Endothelial cell of umbilical vein (primary cell): ENCODE data around the gene EPB41L2. TPM values are rescaled to one million over a fixed set of nuclear protein-coding genes. Genes with fewer than 3 reads are reported as not detected.

Experiments
- BruUV-seq: library from RNA; stranded (reverse); fragments of 400-500 nt; replicated peaks from 2 replicates; lab custom pipeline; 2021; lab: Mats Ljungman, UMichigan
- CTCF ChIA-PET: fragments of 300-600, 350-600 bp; sonication (Branson Sonifier 250); formaldehyde crosslinking; loops from one replicate; lab custom pipeline; 2021; ENCODE audit warnings: antibody characterized with exemption, inconsistent platforms; lab: Charles Lee
- POLR2A ChIA-PET: fragments of 300-600, 350-600 bp; sonication (Branson Sonifier 250); formaldehyde crosslinking; loops from one replicate; lab custom pipeline; 2021; ENCODE audit warnings: antibody characterized with exemption, inconsistent platforms; lab: Charles Lee
- DNase-seq: peaks from one replicate; pipeline ENCODE4 v3.0.0-alpha.2; 2011; ENCODE audit warnings: low read depth, low spot score
- FAIRE-seq: peaks from 2 replicates; lab custom pipeline; 2011; peaks lifted over from hg19 to GRCh38; lab: Jason Lieb, UNC
- H2AFZ ChIP-seq: 2 replicates; pipeline ENCODE4 v1.6.0; 2012; ENCODE audit warnings: low read depth, low read length, control low read depth, inconsistent platforms
- H3K27ac ChIP-seq: 2 replicates; pipeline ENCODE4 v1.5.1; 2011; ENCODE audit warnings: low read depth, mild to moderate bottlenecking, control low read depth, low read length, moderate library complexity; ENCODE audit not compliant: insufficient read depth
- H3K27me3 ChIP-seq, 2 experiments: 2 replicates each; pipeline versions ENCODE4 v1.6.0 to v1.6.1; 2011; ENCODE audit warnings: low read length in 2 of 2, mixed read lengths in 1 of 2; ENCODE audit not compliant: control insufficient read depth in 2 of 2, insufficient read depth in 2 of 2
- H3K36me3 ChIP-seq, 2 experiments: 2 replicates in 1 of 2; 3 replicates in 1 of 2; pipeline ENCODE4 v1.5.1; 2011; ENCODE audit warnings: low read length in 2 of 2, mild to moderate bottlenecking in 1 of 2, moderate library complexity in 1 of 2; ENCODE audit not compliant: control insufficient read depth in 2 of 2, insufficient read depth in 2 of 2; ENCODE audit errors: extremely low read depth in 1 of 2
- H3K4me1 ChIP-seq: 3 replicates; pipeline ENCODE4 v1.5.1; 2011; ENCODE audit warnings: mild to moderate bottlenecking, low read length; ENCODE audit not compliant: control insufficient read depth, insufficient read depth; ENCODE audit errors: extremely low read depth
- H3K4me2 ChIP-seq: 2 replicates; pipeline ENCODE4 v1.6.1; 2011; ENCODE audit warnings: low read length, control low read depth, mixed read lengths; ENCODE audit not compliant: insufficient read depth
- H3K4me3 ChIP-seq, 3 experiments: fragments of 200-600 bp in 1 of 3; sonication (generic), shearing (Covaris generic) in 1 of 3; replicated peaks in 1 of 3; 2 replicates each; pipeline ENCODE4 v1.5.1; 2011 to 2016; ENCODE audit warnings: control low read depth in 3 of 3, low read length in 3 of 3, mild to moderate bottlenecking in 2 of 3, inconsistent platforms in 1 of 3, low read depth in 1 of 3, moderate library complexity in 1 of 3; ENCODE audit not compliant: insufficient read depth in 1 of 3
- H3K79me2 ChIP-seq: 2 replicates; pipeline ENCODE4 v1.6.0; 2012; ENCODE audit warnings: low read length, inconsistent platforms; ENCODE audit not compliant: control insufficient read depth, insufficient read depth
- H3K9ac ChIP-seq: replicated peaks from 2 replicates; pipeline ENCODE3; 2011; ENCODE audit warnings: low read length, control low read depth; ENCODE audit not compliant: insufficient read depth; ENCODE audit errors: extremely low read depth
- H3K9me1 ChIP-seq: replicated peaks from 3 replicates; pipeline ENCODE4 v1.6.0; 2011; ENCODE audit warnings: mild to moderate bottlenecking, low read length; ENCODE audit not compliant: control insufficient read depth, insufficient read depth; ENCODE audit errors: extremely low read depth
- H3K9me3 ChIP-seq: replicated peaks from 2 replicates; pipeline ENCODE4 v1.5.1; 2012; ENCODE audit warnings: low read length, inconsistent platforms; ENCODE audit not compliant: control insufficient read depth, insufficient read depth
- H4K20me1 ChIP-seq: replicated peaks from 2 replicates; pipeline ENCODE3; 2011; ENCODE audit warnings: mild to moderate bottlenecking, low read length; ENCODE audit not compliant: control insufficient read depth, insufficient read depth; ENCODE audit errors: extremely low read depth
- CTCF ChIP-seq, 2 donors: IDR thresholded peaks; 1 replicate in 1 of 2; 2 replicates in 1 of 2; pipeline ENCODE4 v1.5.1; 2011; ENCODE audit warnings: low read length in 2 of 2, mild to moderate bottlenecking in 2 of 2, moderate library complexity in 2 of 2, control low read depth in 1 of 2, inconsistent platforms in 1 of 2, low read depth in 1 of 2; ENCODE audit not compliant: insufficient read depth in 1 of 2; ENCODE audit errors: extremely low read depth in 1 of 2
- EZH2 ChIP-seq: IDR thresholded peaks from 2 replicates; pipeline ENCODE4 v1.6.1; 2012; ENCODE audit warnings: borderline replicate concordance, low read depth, mild to moderate bottlenecking, moderate library complexity, low read length, inconsistent platforms; ENCODE audit not compliant: severe bottlenecking
- FOS ChIP-seq: IDR thresholded peaks from 2 replicates; pipeline ENCODE4 v1.6.1; 2011; ENCODE audit warnings: mild to moderate bottlenecking, low read length, moderate library complexity, borderline replicate concordance; ENCODE audit not compliant: insufficient read depth
- GATA2 ChIP-seq: IDR thresholded peaks from 2 replicates; pipeline ENCODE4 v1.7.0; 2011; ENCODE audit warnings: low read depth, mild to moderate bottlenecking, moderate library complexity, mixed read lengths, low read length; ENCODE audit not compliant: insufficient read length, insufficient read depth
- JUN ChIP-seq: IDR thresholded peaks from 2 replicates; pipeline ENCODE4 v1.6.1; 2011; ENCODE audit warnings: borderline replicate concordance, low read depth; ENCODE audit not compliant: insufficient read length, insufficient read depth
- MAX ChIP-seq: IDR thresholded peaks from 2 replicates; pipeline ENCODE4 v1.6.1; 2011; ENCODE audit not compliant: insufficient read depth, insufficient read length
- MYC ChIP-seq: IDR thresholded peaks from one replicate; pipeline ENCODE4 v1.6.1; 2011; ENCODE audit warnings: mild to moderate bottlenecking, low read depth, low read length
- POLR2A ChIP-seq: IDR thresholded peaks from 2 replicates; pipeline ENCODE4 v1.6.1; 2012; ENCODE audit warnings: low read depth, mild to moderate bottlenecking, control low read depth, low read length
- POLR2AphosphoS5 ChIP-seq: IDR thresholded peaks from 2 replicates; pipeline ENCODE4 v1.6.1; 2012; ENCODE audit warnings: low read depth, mild to moderate bottlenecking, control low read depth, low read length, moderate library complexity; ENCODE audit not compliant: insufficient read depth
- dilution Hi-C: fragments of 300-500 bp; cut with MboI; formaldehyde crosslinking; loops from one replicate; pipeline ENCODE4 v1.15.0; 2019; ENCODE audit warnings: low sequenced_read_pairs; ENCODE audit not compliant: extremely low pct_ligation_motif_present
- intact Hi-C: fragments of 100-400 bp; cut with micrococcal nuclease; formaldehyde crosslinking; loops from one replicate; pipeline ENCODE4 v1.10.0; 2022
- polyA plus RNA-seq, 4 experiments: library from polyadenylated mRNA; depleted of rRNA in 3 of 4; stranded (reverse) in 3 of 4; unstranded in 1 of 4; fragments of >200 nt; gene quantifications; 2 replicates each; pipeline versions ENCODE4 v1.2.1 to v1.2.3, GENCODE V29; 2011 to 2012; ENCODE audit warnings: missing spikeins in 1 of 4
- total RNA-seq: library from RNA; stranded (reverse); gene quantifications from 2 replicates; pipeline ENCODE4 v1.2.3, GENCODE V29; 2021

Gene EPB41L2
- total and polyA plus RNA-seq, 2 donors (not counting 3 experiments of a cell fraction or from before 2014, with no cell fraction given), result 26.5 to 87.7 TPM

GRCh38 chr6:130864344-130864743, 198.7 kb downstream of the EPB41L2 start:
- no peak for TF ChIP-seq FOS
- no peak for TF ChIP-seq MYC
- intact Hi-C loops (no loop called here), dilution Hi-C loops (no loop called here)
- H3K4me3 ChIP-seq, result no peak overlapping the region
- H3K4me2 ChIP-seq, result no peak overlapping the region
- POLR2A ChIA-PET, result no interaction called here
- no peaks in the 10 kb centered on the region for H3K27me3 ChIP-seq
- H2AFZ ChIP-seq, result no peak overlapping the region
- DNase-seq, result no peak
- CTCF ChIA-PET, result interaction anchor here (6.1 kb wide), 1 partner anchor 7 kb away, joined by 39 read pairs; no protein-coding TSS in a partner anchor
- no peaks in the 10 kb centered on the region for H4K20me1 ChIP-seq
- H3K27ac ChIP-seq, result no peak overlapping the region
- no peaks in the 10 kb centered on the region for H3K9me3 ChIP-seq
- H3K79me2 ChIP-seq, result no peaks in the 10 kb centered on the region
- no peaks in the 10 kb centered on the region for H3K4me1 ChIP-seq
- H3K36me3 ChIP-seq, result peaks cover 0 to 3% of the 10 kb centered on the region in 2 experiments
- no peak for FAIRE-seq
- no peak overlapping the region for H3K9ac ChIP-seq
- no TSS peak for BruUV-seq
- no peaks in the 10 kb centered on the region for H3K9me1 ChIP-seq

DNA sequence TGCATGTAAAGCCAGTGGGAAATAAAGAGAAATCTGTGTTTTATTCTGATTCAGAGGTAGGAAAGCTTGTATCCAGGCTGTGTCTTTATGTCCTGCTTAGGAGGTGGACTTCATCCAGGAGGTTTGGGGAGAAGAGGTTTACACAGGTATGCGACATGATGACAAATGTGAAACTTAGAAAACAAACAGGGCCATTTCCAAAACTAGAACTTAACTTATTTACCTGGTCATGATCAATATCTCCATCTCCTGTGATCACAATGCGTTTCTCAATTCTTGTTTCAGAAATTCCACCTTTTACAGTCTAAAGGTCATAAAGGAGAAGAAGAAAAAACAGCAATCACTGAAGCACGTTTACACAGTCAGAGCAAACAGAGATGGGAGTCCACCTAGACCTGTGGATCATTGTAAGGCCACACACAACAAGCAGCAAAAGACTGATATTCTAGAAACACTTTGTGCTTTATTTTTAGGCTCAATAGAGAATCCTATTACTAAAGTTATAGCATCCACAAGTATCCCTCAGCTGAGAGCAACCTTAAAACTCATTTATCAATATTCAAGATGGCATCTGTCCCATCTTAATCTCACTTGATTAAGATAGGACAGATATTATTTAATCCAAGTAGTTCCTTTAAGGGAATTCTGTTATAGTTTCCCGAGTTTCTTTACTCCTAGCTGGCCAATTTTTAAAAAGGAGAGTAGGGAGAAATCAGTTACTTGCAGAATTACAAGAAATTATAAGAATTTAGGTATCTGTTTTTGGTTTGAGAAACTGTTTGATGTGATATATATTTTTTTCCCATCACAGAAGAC, 199.4 kb downstream of the EPB41L2 start:
- dilution Hi-C loops (no loop called here), intact Hi-C loops (no loop called here)
- TF ChIP-seq MAX (no peak), POLR2A (no peak), POLR2AphosphoS5 (no peak), GATA2 (no peak), MYC (no peak), EZH2 (no peak), JUN (no peak), FOS (no peak), CTCF (IDR thresholded peaks at IDR 0.05; ENCODE audit: extremely low read depth in 1 of 2, insufficient read depth in 1 of 2, low read depth in 1 of 2, low read length in 2 of 2) (no peak)
- no peaks in the 10 kb centered on the region for H3K9me3 ChIP-seq
- CTCF ChIA-PET, result interaction anchor here (1.2 to 6.1 kb wide), 2 partner anchors 8 to 22 kb away, joined by 4 to 39 read pairs; no protein-coding TSS in a partner anchor
- no peak overlapping the region for H3K4me2 ChIP-seq
- no peaks in the 10 kb centered on the region for H3K4me1 ChIP-seq
- DNase-seq (no peak), FAIRE-seq (no peak)
- no peaks in the 10 kb centered on the region for H3K27me3 ChIP-seq
- H3K9ac ChIP-seq, result no peak overlapping the region
- no peaks in the 10 kb centered on the region for H4K20me1 ChIP-seq
- H3K79me2 ChIP-seq, result no peaks in the 10 kb centered on the region
- no TSS peak for BruUV-seq
- H3K36me3 ChIP-seq, result peaks cover 0 to 3% of the 10 kb centered on the region in 2 experiments
- no peak overlapping the region for H3K27ac ChIP-seq
- H3K9me1 ChIP-seq, result no peaks in the 10 kb centered on the region
- no peak overlapping the region for H3K4me3 ChIP-seq
- H2AFZ ChIP-seq, result no peak overlapping the region
- POLR2A ChIA-PET, result no interaction called here
